IPS DF 19.7 (cell line): Measurements from ENCODE around the gene CCDC116.

Experiments used
- DNase-seq: peaks from one replicate; pipeline ENCODE4 v3.0.0-alpha.2; 2013; ENCODE audit warnings: low read depth, low spot score

Gene CCDC116

GRCh38 chr22:21679383-21679782, 46.8 kb downstream of the CCDC116 start:
- DNase-seq = no peak

GRCh38 chr22:21680830-21681565, 48.4 kb downstream of the CCDC116 start:
- DNase-seq = no peak

- DNase-seq = no peak
Measured at GRCh38 chr22:21681566-21682370, 49.2 kb downstream of the CCDC116 start.

GRCh38 chr22:21682385-21683175, 50.0 kb downstream of the CCDC116 start:
- DNase-seq = no peak

- DNase-seq = no peak
Measured at GRCh38 chr22:21683401-21683811, 50.8 kb downstream of the CCDC116 start.

- DNase-seq = no peak
Measured at GRCh38 chr22:21684492-21685163, 52.1 kb downstream of the CCDC116 start.

- DNase-seq = no peak
Measured at GRCh38 chr22:21685164-21685513, 52.6 kb downstream of the CCDC116 start.

- DNase-seq = no peak
Measured at GRCh38 chr22:21686193-21686608, 53.6 kb downstream of the CCDC116 start.
